HG03039 (cell line): ENCODE results near the gene DOP1B.
"Not testable (repeated sequence)": the region's sequence is repeated elsewhere in the genome, so short reads cannot be mapped to it uniquely, and the experiment has no call there.

ENCODE experiments used
- ATAC-seq: cut with Tn5 transposase; IDR thresholded peaks from one replicate; pipeline ENCODE4 v1.9.1; 2021; ENCODE audit warnings: mild to moderate bottlenecking, moderate library complexity; ENCODE audit not compliant: unreplicated experiment

Gene DOP1B

DNA sequence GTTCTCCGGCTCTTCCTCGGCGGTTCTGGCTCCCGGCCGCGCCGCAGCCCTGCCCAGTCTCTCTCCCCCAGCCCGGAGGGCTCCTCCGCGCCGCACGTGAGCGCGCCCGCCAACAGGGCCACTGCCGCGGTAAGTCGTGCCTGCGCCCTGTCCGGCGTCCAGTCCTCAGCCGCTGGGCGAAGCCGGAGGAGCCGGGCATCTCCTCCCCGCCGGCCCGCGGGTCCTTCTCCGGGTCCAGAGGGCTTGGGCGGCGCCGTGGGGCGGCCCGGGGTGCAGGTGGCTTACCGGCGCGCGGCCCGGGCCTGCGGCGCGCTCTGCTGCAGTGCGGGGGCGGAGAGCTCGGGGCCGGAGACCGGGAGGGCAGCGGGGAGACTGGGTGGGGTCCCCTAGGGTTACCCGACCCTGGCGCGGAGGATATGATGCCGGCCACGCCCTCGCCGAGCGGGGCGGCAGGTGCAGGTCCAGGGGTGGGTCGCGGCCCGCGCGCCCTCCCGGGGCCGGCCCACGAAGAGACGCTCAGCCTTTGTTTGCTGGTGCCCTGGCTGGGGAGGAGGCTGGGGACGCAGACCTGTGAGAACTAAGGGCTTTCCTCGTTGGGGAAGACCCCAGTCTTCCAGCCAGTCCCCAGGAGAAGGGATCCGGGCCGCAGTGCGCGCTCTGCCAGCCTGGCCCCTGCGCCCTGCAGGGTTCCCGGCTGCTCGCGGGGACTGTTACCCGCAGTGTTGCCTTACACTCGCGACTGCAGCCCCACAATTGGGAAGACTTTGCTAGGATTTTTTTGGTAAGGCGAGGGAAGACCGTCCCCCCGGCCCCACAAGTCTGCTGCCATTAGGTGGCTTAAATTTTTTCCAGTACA, at the start of gene DOP1B:
Gene DOP1B, plus strand, starts transcription at position 10 of the 856 bp plus-strand sequence. CDS start 7,910 bp downstream, outside the sequence.
- peak; percentile 14 for ATAC-seq

GRCh38 chr21:36109868-36110267, 46.8 kb upstream of the DOP1B start:
- ATAC-seq, result no peak

DNA sequence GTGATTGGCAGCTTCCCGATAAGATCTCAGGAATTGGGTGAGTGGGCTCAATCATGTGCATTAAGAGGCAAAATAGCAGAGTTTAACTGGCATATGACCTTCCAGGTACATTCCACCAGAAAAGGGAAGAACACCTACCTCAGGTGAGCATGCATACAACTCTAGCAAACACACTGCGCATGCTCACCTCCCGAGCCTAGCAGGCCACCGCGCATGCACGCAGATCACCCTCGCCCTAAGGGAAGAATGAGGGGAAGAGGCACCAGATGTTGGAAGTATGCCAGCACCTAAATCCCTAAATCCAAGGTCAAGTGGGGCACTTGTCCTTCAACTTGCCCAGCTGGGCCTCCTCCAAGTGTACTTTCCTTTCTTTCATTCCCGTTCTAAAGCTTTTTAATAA, 45.4 kb upstream of the DOP1B start:
- no peak for ATAC-seq

GRCh38 chr21:36113647-36114428, 42.8 kb upstream of the DOP1B start:
- no peak for ATAC-seq

DNA sequence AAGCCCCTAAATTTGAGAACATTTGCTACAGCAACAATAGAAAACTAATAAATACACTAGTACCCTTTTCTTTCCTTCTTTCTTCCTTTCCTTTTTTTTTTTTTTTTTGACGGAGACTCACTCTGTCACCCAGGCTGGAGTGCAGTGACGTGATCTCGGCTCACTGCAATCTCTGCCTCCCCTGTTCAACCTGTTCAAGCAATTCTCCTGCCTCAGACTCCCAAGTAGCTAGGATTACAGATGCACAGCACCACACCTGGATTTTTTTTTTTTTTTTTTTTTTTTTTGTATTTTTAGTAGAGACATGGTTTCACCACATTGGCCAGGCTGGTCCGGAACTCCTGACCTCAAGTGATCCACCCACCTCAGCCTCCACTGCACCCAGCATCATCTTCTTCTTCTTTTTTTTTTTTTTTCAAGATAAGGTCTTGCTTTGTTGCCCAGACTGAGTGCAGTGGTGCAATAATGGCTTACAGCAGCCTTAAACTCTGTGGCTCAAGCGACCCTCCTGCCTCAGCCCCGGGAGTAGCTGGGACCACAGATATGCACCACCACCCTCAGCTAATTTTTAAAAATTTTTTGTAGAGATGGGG, 41.4 kb upstream of the DOP1B start:
- no peak for ATAC-seq

DNA sequence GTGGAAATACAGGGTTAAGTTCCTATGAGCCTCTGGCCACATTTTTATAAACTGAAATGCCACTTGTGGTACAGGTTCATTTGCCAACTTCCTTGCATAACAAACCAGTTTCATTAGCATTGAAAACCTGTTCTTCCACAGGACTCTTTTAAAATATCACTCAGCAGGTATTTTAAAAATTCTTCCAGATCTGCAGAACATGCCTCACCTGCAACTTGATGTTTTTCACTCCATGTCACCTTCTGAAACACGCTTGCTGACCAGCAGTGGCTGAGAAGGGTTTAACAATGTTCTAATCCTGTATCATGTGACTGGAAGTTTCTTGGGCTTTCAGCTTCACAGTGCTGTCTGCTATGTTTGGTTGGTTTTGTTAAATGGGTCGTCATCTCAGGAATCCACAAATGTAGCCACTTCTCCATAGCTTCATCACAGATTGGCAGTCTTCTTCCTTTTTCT, 39.3 kb upstream of the DOP1B start:
- no peak for ATAC-seq

- ATAC-seq, result no peak
These were observed 36.2 kb upstream of the DOP1B start for GRCh38 chr21:36120304-36120888.

DNA sequence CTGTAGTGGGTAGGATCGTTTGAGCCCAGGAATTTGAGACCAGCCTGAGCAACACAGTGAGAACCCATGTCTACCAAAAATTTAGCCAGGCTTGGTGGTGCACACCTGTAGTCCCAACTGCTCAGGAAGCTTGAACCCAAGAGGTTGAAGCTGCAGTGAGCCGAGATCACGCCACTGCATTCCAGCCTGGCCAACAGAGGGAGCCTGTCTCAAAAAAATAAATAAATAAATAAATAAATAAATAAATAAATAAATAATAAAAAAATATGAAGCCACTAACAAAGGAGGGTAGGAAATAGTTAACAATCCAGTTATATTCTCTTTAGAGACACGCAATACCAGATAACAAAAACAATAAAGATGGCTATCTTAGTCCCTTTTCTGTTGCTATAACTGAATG, 33.6 kb upstream of the DOP1B start:
- ATAC-seq, result no peak

DNA sequence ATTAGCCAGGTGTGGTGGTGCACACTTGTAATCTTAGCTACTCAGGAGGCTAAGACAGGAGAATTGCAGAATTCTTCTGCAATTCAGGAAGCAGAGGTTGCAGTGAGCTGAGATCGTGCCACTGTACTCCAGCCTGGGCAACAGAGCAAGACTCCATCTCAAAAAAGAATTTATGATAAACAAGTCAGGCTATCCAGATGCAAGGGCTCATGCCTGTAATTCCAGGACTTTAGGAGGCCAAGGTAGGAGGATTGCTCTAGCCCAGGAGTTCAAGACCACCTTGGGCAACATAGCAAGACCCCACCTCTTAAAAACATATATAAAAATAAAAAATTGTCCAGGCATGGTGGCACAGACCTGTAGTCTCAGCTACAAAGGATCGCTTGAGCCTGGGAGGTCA, 32.2 kb upstream of the DOP1B start:
- ATAC-seq, result no peak

GRCh38 chr21:36125512-36126207, 31.0 kb upstream of the DOP1B start:
- no peak for ATAC-seq

- ATAC-seq, result no peak
These were observed 30.4 kb upstream of the DOP1B start for GRCh38 chr21:36126208-36126565.

DNA sequence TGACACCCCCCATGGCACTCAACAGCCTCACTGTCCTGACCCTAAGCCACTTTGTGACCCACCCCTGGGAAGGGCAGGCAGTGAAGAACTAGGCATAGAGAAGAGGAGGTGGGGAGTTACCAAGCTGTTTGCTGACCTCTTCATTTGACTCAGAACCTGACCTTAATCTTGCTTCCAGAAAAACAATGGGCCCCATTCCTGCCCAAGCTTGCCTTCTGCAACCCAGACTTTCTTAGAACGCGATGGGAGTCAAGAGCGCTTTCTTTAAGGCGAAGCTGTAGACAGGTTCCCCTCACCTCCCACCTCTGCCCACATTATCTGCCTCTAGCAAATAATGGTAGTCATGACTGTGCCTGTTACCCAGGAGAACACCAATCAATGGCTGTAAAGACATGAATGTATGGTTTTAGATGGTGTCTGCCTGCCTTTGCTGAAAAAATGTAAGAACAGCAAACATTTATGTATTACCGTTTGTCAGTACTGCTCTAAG, 30.0 kb upstream of the DOP1B start:
- ATAC-seq, result no peak

GRCh38 chr21:36127250-36127904, 29.2 kb upstream of the DOP1B start:
- no peak for ATAC-seq

DNA sequence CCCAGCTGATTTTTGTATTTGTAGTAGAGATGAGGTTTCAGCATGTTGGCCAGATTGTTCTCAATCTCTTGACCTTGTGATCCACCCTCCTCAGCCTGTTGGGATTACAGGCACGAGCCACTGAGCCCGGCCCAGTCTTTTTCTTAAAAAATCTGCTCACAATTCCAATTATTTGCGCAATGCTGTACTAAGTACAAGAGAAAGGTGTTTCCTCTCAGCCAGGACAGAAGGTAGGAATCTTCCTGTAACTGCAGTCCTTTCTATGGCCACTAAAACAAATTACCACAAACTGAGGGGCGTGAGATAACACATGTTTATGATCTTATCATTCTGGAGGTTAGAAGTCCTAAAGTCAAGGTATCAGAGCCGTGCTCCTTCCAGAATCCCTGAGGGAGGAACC, 28.6 kb upstream of the DOP1B start:
- no peak for ATAC-seq

- no peak for ATAC-seq
These were observed 27.4 kb upstream of the DOP1B start for GRCh38 chr21:36129219-36129618.

- ATAC-seq, result not testable (repeated sequence)
These were observed 26.2 kb upstream of the DOP1B start for GRCh38 chr21:36130414-36130762.

DNA sequence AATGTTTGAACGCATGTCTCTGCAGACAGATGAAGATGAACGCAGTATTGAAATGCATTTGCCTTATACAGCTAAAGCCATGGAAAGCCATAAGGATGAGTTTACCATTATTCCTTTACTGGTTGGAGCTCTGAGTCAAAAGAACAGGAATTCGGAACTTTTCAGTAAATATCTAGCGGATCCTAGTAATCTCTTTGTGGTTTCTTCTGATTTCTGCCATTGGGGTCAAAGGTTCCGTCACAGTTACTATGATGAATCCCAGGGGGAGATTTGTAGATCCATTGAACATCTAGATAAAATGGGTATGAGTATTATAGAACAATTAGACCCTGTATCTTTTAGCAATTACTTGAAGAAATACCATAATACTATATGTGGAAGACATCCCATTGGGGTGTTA, 25.8 kb upstream of the DOP1B start:
- ATAC-seq, result not testable (repeated sequence)

- no peak for ATAC-seq
These were observed 23.9 kb upstream of the DOP1B start for GRCh38 chr21:36132696-36133095.

GRCh38 chr21:36134803-36135390, 21.7 kb upstream of the DOP1B start, which contains the start of gene CBR3:
Gene CBR3, plus strand, starts transcription at chr21:36135079. Its CDS starts 114 bp downstream, at chr21:36135193.
- ATAC-seq, result no peak
